ENCODE data around the gene P2RY11. TPM values are rescaled to one million over a fixed set of nuclear protein-coding genes. Genes with fewer than 3 reads are reported as not detected.

Gene P2RY11
- total RNA-seq, 1 experiment from 2014 or later, result 23.7 TPM

GRCh38 chr19:10083911-10084310, 27.6 kb upstream of the P2RY11 start:
- no peak for DNase-seq
- intact Hi-C loops (cut with micrococcal nuclease; ENCODE audit: unreplicated experiment), result no loop called here
- POLR2A ChIA-PET (ENCODE audit: unreplicated experiment), result no interaction called here
- H3K79me2 ChIP-seq (ENCODE audit: low read depth), result no peaks in the 10 kb centered on the region
- no peak overlapping the region for H2AFZ ChIP-seq
- CTCF ChIA-PET, result no interaction called here
- no peak overlapping the region for H3K27ac ChIP-seq
- no peak overlapping the region for H3K4me3 ChIP-seq
- no peaks in the 10 kb centered on the region for H3K36me3 ChIP-seq (ENCODE audit: low read depth)
- H3K27me3 ChIP-seq (ENCODE audit: insufficient read depth, low read depth), result peaks cover 13% of the 10 kb centered on the region
- no peaks in the 10 kb centered on the region for H3K4me1 ChIP-seq (replicated peaks; ENCODE audit: insufficient read depth)
- H3K4me2 ChIP-seq, result no peak overlapping the region
- no peaks in the 10 kb centered on the region for H3K9me2 ChIP-seq (ENCODE audit: insufficient read depth)
- no peak for TF ChIP-seq EZH2 (IDR thresholded peaks at IDR 0.05; ENCODE audit: low read depth)
- TF ChIP-seq, protein P1, sequence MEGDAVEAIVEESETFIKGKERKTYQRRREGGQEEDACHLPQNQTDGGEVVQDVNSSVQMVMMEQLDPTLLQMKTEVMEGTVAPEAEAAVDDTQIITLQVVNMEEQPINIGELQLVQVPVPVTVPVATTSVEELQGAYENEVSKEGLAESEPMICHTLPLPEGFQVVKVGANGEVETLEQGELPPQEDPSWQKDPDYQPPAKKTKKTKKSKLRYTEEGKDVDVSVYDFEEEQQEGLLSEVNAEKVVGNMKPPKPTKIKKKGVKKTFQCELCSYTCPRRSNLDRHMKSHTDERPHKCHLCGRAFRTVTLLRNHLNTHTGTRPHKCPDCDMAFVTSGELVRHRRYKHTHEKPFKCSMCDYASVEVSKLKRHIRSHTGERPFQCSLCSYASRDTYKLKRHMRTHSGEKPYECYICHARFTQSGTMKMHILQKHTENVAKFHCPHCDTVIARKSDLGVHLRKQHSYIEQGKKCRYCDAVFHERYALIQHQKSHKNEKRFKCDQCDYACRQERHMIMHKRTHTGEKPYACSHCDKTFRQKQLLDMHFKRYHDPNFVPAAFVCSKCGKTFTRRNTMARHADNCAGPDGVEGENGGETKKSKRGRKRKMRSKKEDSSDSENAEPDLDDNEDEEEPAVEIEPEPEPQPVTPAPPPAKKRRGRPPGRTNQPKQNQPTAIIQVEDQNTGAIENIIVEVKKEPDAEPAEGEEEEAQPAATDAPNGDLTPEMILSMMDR (conservative IDR thresholded peaks at IDR 0.05), result no peak
- no peaks in the 10 kb centered on the region for H4K20me1 ChIP-seq (ENCODE audit: insufficient read depth)
- no peaks in the 10 kb centered on the region for H3K9me3 ChIP-seq (ENCODE audit: insufficient read depth, low read depth)
- no TSS peak for BruUV-seq (replicated peaks)
- peaks cover 24% of the 10 kb centered on the region; the same call in 1 of the 2 replicates for H3F3A ChIP-seq (ENCODE audit: insufficient read depth, low read depth)

DNA sequence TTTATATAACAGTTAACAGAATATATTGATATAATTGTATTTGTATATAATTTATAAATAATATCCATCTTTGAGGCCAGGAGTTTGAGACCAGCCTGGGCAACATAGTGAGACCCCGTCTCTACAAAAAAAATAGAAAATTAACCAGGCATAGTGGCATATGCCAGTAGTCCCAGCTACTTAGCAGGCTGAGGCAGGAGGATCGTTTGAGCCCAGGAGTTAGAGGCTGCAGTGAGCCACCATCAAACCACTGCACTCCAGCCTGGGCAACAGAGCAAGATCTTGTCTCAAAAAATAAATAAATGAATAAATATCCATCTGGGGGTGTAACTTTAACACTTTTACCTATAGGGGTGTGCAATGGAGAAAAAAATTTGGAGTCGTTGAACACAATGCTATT, 26.7 kb upstream of the P2RY11 start:
- no peaks in the 10 kb centered on the region for H3K9me2 ChIP-seq (ENCODE audit: insufficient read depth)
- ChIA-PET CTCF (no interaction called here), POLR2A (ENCODE audit: unreplicated experiment) (no interaction called here)
- H3F3A ChIP-seq (ENCODE audit: insufficient read depth, low read depth), result peaks cover 30% of the 10 kb centered on the region; the same call in 1 of the 2 replicates
- no TSS peak for BruUV-seq (replicated peaks)
- no peaks in the 10 kb centered on the region for H4K20me1 ChIP-seq (ENCODE audit: insufficient read depth)
- intact Hi-C loops (cut with micrococcal nuclease; ENCODE audit: unreplicated experiment), result no loop called here
- no peak for TF ChIP-seq EZH2 (IDR thresholded peaks at IDR 0.05; ENCODE audit: low read depth)
- TF ChIP-seq, protein P1 (conservative IDR thresholded peaks at IDR 0.05), result no peak
- no peaks in the 10 kb centered on the region for H3K4me1 ChIP-seq (replicated peaks; ENCODE audit: insufficient read depth)
- no peaks in the 10 kb centered on the region for H3K36me3 ChIP-seq (ENCODE audit: low read depth)
- H2AFZ ChIP-seq, result no peak overlapping the region
- no peaks in the 10 kb centered on the region for H3K79me2 ChIP-seq (ENCODE audit: low read depth)
- no peak overlapping the region for H3K4me3 ChIP-seq
- no peak overlapping the region for H3K4me2 ChIP-seq
- H3K27ac ChIP-seq, result no peak overlapping the region
- H3K27me3 ChIP-seq (ENCODE audit: insufficient read depth, low read depth), result peaks cover 6% of the 10 kb centered on the region; the same call in 1 of the 2 replicates
- no peaks in the 10 kb centered on the region for H3K9me3 ChIP-seq (ENCODE audit: insufficient read depth, low read depth)
- no peak for DNase-seq

GRCh38 chr19:10085641-10086590, 25.6 kb upstream of the P2RY11 start, which contains the start of gene SHFL:
Gene SHFL, plus strand, starts transcription at chr19:10086317. Its CDS starts 111 bp downstream, at chr19:10086428.
- Histone ChIP-seq H3K9me2 (ENCODE audit: insufficient read depth) (no peaks in the 10 kb centered on the region), H4K20me1 (ENCODE audit: insufficient read depth) (no peaks in the 10 kb centered on the region), H3K79me2 (ENCODE audit: low read depth) (no peaks in the 10 kb centered on the region), H3K4me1 (replicated peaks; ENCODE audit: insufficient read depth) (no peaks in the 10 kb centered on the region), H2AFZ (peak within 1 kb of the TSS; percentile 100), H3K27ac (no peak within 1 kb of the TSS), H3K9me3 (ENCODE audit: insufficient read depth, low read depth) (no peaks in the 10 kb centered on the region), H3F3A (ENCODE audit: insufficient read depth, low read depth) (peaks cover 30% of the 10 kb centered on the region; the same call in 1 of the 2 replicates), H3K36me3 (ENCODE audit: low read depth) (no peaks in the 10 kb centered on the region), H3K27me3 (ENCODE audit: insufficient read depth, low read depth) (no peaks in the 10 kb centered on the region), H3K4me2 (peak within 1 kb of the TSS; percentile 99), H3K4me3 (peak within 1 kb of the TSS; percentile 97)
- BruUV-seq (replicated peaks), result no TSS peak
- ChIA-PET CTCF (no interaction called here), POLR2A (ENCODE audit: unreplicated experiment) (no interaction called here)
- no peak for TF ChIP-seq EZH2 (IDR thresholded peaks at IDR 0.05; ENCODE audit: low read depth)
- TF ChIP-seq, protein P1 (conservative IDR thresholded peaks at IDR 0.05), result no peak
- intact Hi-C loops (cut with micrococcal nuclease; ENCODE audit: unreplicated experiment), result no loop called here
- DNase-seq, result peak; percentile 46 to 78

Data from PC-9 (cell line).